ENCODE data around the gene NDUFAF2.
"Not testable (repeated sequence)": the region's sequence is repeated elsewhere in the genome, so short reads cannot be mapped to it uniquely, and the experiment has no call there.

The NDUFAF2 gene

DNA sequence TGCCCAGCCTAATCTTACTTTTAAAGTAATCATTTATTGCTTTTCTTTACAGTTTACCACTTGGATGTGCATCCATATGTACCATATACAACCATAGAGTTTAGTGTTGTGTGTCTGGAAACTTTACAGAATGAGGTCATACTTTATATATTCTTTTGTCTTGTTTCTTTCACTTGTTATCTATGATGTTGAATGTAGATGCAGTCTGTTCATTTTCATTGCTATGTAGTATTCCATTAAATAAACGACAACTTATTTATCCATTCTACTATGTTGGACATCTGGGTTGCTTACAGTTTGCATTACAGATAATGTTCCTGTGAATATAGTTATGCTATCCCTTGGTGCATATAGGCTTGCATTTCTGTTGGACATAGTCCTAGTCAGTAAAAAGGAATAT, 238.5 kb downstream of the NDUFAF2 start:
- no peak for DNase-seq

DNA sequence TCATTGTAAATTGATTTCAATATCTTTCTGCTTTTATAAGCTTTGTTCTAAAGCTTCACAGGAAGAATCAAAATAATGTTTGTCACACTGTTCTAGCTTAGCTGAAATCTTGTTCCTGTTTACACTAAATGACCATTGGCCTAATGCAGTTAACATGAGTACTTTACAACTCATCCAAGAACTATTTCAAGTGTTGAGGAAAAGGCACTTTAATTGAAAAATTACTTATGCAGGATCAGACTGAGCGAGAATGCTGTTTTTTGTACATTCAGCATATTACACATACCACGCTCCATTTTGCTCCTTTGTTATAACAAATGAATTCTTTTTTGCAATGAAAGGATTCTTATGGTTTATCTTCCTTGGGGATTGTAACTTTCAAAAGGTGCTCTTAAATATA, 239.7 kb downstream of the NDUFAF2 start:
- DNase-seq: no peak

DNA sequence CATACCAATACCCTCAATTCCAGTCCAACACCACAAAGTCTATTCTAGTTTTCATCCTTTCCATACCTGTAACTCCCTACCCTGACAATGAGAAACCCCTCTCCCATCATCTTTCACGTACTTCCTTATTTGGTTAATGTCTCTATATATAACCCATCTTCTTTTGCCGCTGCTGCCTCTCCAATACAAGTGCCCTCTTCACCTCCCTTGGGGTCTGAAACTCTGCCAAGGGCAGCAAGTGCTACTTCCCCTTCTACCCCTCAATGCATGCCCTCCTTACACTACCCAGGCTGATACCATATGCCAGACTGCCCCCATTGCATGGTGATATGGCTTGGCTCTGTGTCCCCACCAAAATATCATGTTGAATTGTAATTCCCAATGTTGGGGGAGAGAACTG, 241.6 kb downstream of the NDUFAF2 start:
- DNase-seq: no peak

DNA sequence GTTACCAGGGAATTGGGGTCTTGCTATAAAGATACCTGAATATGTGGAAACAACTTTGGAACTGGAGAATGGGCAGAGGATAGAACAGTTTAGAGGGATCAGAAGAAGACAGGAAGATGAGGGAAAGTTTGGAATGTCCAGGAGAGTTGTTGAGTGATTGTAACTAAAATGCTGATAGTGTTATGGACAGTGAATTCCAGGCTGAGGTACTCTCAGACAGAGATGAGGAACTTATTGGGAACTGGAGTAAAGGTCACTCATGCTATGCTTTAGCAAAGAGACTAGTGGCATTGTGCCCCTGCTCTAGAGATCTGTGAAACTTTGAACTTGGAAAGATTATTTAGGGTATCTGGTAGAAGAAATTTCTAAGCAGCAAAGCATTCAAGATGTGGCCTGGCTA, 242.3 kb downstream of the NDUFAF2 start:
- not testable (repeated sequence) for DNase-seq

DNA sequence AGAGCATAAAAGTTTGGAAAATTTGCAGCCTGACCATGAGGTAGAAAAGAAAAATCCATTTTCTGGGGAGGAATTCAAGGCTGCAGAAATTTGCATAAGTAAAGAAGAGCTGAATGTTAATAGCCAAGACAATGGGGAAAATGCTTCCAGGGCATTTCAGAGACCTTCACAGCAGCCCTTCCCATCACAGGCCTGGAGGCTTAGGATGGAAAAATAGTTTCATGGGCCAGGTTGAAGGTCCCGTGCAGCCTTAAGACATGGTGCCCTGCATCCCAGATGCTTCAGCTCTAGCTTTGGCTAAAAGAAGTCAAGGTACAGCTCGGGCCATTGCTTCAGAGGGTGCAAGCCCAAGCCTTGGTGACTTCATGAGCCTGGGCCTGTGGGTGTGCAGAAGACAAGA, 242.8 kb downstream of the NDUFAF2 start:
- DNase-seq: not testable (repeated sequence)

DNA sequence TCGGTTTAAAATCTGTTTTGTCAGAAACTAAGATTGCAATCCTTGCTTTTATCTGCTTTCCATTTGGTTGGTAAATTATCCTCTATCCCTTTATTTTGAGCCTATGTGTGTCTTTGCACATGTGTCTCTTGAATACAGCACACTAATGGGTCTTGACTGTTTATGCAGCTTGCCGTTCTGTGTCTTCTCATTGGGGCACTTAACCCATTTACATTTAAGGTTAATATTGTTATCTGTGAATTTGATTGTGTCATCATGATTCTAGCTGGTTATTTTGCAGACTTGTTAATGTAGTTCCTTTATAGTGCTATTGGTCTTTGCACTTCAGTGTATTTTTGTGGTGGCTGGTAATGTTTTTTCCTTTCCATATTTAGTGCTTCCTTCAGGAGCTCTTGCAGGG, 253.6 kb downstream of the NDUFAF2 start:
- DNase-seq: no peak

DNA sequence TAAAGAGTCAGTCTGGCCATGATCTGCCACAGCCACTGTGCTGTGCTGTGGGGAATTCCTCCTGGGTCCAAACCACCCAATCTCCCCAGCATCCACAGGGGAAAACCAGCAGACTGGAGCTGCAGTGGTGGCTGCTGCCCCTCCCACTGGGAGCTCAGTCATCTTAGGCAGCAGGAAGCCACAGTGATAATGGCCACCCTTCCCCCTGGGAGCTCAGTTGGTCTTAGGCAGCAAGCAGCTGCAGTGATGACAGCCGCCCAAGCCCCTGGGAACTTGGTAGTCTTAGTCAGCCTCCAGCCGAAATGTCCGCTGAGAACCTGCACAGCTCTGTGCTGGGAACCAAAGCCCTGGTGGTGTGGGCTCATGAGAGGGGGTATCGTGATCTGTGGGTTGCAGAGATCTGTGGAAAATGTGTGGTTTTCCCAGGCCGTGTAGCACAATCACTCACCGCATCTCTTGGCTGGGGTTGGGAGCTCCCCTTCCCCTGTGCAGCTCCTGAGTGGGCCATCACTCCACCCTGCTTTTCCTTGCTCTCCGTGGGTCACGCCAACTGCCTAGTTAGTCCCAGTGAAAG, 255.7 kb downstream of the NDUFAF2 start:
- no peak for DNase-seq

DNA sequence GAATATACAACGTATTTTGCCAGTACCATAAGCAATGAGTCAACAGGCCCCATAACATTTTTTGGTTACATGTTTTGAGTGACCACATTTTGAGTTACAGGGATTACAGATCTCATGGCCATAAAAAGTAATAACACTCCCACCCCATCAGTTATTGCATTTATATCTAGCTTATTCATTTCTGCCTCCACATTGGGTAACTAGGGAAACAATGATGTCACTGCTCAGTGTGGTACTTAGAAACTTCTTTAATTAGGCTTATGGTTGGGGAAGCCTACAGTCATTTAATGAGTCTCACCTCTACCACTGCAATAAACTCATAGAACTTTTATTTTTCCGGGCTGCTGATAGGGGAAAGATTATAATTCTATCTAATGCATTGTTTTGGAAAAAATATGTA, 257.2 kb downstream of the NDUFAF2 start:
- no peak for DNase-seq
